SH-SY5Y (cell line): ENCODE results near the gene TNS1.

Experiments
- GATA2 ChIP-seq: IDR thresholded peaks from 2 replicates; pipeline ENCODE4 v1.6.1; 2011; ENCODE audit warnings: mild to moderate bottlenecking, low read depth, low read length
- GATA3 ChIP-seq: IDR thresholded peaks from 2 replicates; pipeline ENCODE4 v1.6.1; 2011; ENCODE audit warnings: low read depth, mild to moderate bottlenecking, low read length, moderate library complexity

The TNS1 gene

GRCh38 chr2:217858519-217859491 lies 144.0 kb downstream of the TNS1 start:
- TF ChIP-seq GATA2 (no peak), GATA3 (no peak)

GRCh38 chr2:217857624-217858506 lies 144.9 kb downstream of the TNS1 start:
- TF ChIP-seq GATA2 (no peak), GATA3 (no peak)

GRCh38 chr2:217856871-217857270 lies 145.9 kb downstream of the TNS1 start:
- no peak for TF ChIP-seq GATA2
- TF ChIP-seq GATA3, result no peak

- TF ChIP-seq GATA2 (no peak), GATA3 (no peak)
Observed at GRCh38 chr2:217856159-217856558, 146.6 kb downstream of the TNS1 start.

GRCh38 chr2:217854684-217855420 lies 147.9 kb downstream of the TNS1 start:
- TF ChIP-seq GATA2, result no peak

- TF ChIP-seq GATA3 (no peak), GATA2 (no peak)
Observed at GRCh38 chr2:217853961-217854360, 148.8 kb downstream of the TNS1 start.

GRCh38 chr2:217853301-217853881 lies 149.4 kb downstream of the TNS1 start:
- TF ChIP-seq GATA2 (no peak), GATA3 (no peak)

- TF ChIP-seq GATA2 (no peak), GATA3 (no peak)
Observed at GRCh38 chr2:217852555-217853211, 150.1 kb downstream of the TNS1 start.

GRCh38 chr2:217851191-217852020 lies 151.4 kb downstream of the TNS1 start:
- TF ChIP-seq GATA2 (no peak), GATA3 (no peak)

GRCh38 chr2:217849154-217849975 lies 153.4 kb downstream of the TNS1 start:
- TF ChIP-seq GATA3, result no peak
- no peak for TF ChIP-seq GATA2

- TF ChIP-seq GATA2, result no peak
Observed at GRCh38 chr2:217848351-217848957, 154.3 kb downstream of the TNS1 start.
